OCI-LY3 (cell line): ENCODE measurements around the gene ARHGAP22.

ENCODE experiments used
- EZH2phosphoT487 ChIP-seq: fragments of 200-600 bp; shearing (Covaris generic); IDR thresholded peaks from 2 replicates; pipeline ENCODE4 v1.6.1; 2018; ENCODE audit warnings: antibody characterized with exemption, mixed run types, low read depth
- TF ChIP-seq, protein P1 (sequence below): fragments of 200-600, 300-600 bp; sonication (generic); IDR thresholded peaks from 2 replicates; pipeline ENCODE4 v1.5.1; 2014; ENCODE audit warnings: antibody characterized with exemption, low read length, low read depth

- TF ChIP-seq, protein P1, sequence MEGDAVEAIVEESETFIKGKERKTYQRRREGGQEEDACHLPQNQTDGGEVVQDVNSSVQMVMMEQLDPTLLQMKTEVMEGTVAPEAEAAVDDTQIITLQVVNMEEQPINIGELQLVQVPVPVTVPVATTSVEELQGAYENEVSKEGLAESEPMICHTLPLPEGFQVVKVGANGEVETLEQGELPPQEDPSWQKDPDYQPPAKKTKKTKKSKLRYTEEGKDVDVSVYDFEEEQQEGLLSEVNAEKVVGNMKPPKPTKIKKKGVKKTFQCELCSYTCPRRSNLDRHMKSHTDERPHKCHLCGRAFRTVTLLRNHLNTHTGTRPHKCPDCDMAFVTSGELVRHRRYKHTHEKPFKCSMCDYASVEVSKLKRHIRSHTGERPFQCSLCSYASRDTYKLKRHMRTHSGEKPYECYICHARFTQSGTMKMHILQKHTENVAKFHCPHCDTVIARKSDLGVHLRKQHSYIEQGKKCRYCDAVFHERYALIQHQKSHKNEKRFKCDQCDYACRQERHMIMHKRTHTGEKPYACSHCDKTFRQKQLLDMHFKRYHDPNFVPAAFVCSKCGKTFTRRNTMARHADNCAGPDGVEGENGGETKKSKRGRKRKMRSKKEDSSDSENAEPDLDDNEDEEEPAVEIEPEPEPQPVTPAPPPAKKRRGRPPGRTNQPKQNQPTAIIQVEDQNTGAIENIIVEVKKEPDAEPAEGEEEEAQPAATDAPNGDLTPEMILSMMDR = no peak
- no peak for TF ChIP-seq EZH2phosphoT487
Measured at GRCh38 chr10:48536156-48536500, 68.7 kb downstream of the ARHGAP22 start.
